GM19397 (cell line): ENCODE results near the gene SHOX.

Experiments used
- ATAC-seq: cut with Tn5 transposase; IDR thresholded peaks from one replicate; pipeline ENCODE4 v1.9.1; 2021; ENCODE audit warnings: mild to moderate bottlenecking, moderate library complexity; ENCODE audit not compliant: unreplicated experiment

Gene SHOX

GRCh38 chrX:663841-664240 lies 33.2 kb downstream of the SHOX start:
- no peak for ATAC-seq

GRCh38 chrX:666762-667720 lies 36.5 kb downstream of the SHOX start:
- no peak for ATAC-seq

GRCh38 chrX:670645-671044 lies 40.1 kb downstream of the SHOX start:
- no peak for ATAC-seq

GRCh38 chrX:672931-673330 lies 42.3 kb downstream of the SHOX start:
- ATAC-seq: no peak

- no peak for ATAC-seq
Measured at GRCh38 chrX:675279-675954, 44.8 kb downstream of the SHOX start.

- no peak for ATAC-seq
Measured at GRCh38 chrX:675955-676295, 45.3 kb downstream of the SHOX start.

GRCh38 chrX:677376-677775 lies 46.8 kb downstream of the SHOX start:
- ATAC-seq: no peak

GRCh38 chrX:679291-679979 lies 48.8 kb downstream of the SHOX start:
- ATAC-seq: no peak

GRCh38 chrX:680062-680461 lies 49.5 kb downstream of the SHOX start:
- ATAC-seq: no peak

GRCh38 chrX:681989-682388 lies 51.4 kb downstream of the SHOX start:
- no peak for ATAC-seq

- ATAC-seq: no peak
Measured at GRCh38 chrX:682892-683291, 52.3 kb downstream of the SHOX start.

- ATAC-seq: no peak
Measured at GRCh38 chrX:683576-683975, 53.0 kb downstream of the SHOX start.

GRCh38 chrX:685120-686032 lies 54.8 kb downstream of the SHOX start:
- no peak for ATAC-seq

- no peak for ATAC-seq
Measured at GRCh38 chrX:689983-690382, 59.4 kb downstream of the SHOX start.

GRCh38 chrX:694800-695199 lies 64.2 kb downstream of the SHOX start:
- ATAC-seq: no peak

GRCh38 chrX:698206-698605 lies 67.6 kb downstream of the SHOX start:
- no peak for ATAC-seq

GRCh38 chrX:700936-701335 lies 70.3 kb downstream of the SHOX start:
- no peak for ATAC-seq

GRCh38 chrX:701673-702072 lies 71.1 kb downstream of the SHOX start:
- ATAC-seq: no peak

- no peak for ATAC-seq
Measured at GRCh38 chrX:703466-703865, 72.9 kb downstream of the SHOX start.

- no peak for ATAC-seq
Measured at GRCh38 chrX:703866-704265, 73.3 kb downstream of the SHOX start.
